ENCODE results near the gene ARID3A.

The ARID3A gene

DNA sequence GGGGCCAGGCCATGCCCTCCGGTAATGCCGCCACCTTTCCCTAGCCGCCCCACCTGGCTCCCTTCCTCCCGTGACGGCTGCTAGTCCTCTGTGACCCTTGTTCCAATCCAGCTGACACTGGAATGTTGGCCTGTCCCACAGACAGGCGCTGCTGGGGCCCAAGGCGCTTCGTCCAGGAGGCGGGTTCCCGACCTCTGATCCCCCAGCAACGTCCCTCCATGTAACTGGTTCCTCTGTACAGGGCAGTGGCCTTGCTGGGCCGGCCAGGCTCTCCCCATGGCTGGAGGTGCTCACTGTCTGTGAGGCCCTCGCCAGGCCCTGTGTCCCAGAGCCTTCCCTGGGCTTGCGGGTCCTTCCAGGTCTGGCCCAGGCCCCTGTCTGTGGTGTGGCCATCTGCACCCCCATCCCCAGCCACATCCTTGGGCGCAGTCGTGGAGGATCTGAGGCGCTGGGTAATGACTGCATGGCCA, 67.6 kb downstream of the ARID3A start:
- H3K27ac ChIP-seq = no peak overlapping the region
- TF ChIP-seq, protein P1, sequence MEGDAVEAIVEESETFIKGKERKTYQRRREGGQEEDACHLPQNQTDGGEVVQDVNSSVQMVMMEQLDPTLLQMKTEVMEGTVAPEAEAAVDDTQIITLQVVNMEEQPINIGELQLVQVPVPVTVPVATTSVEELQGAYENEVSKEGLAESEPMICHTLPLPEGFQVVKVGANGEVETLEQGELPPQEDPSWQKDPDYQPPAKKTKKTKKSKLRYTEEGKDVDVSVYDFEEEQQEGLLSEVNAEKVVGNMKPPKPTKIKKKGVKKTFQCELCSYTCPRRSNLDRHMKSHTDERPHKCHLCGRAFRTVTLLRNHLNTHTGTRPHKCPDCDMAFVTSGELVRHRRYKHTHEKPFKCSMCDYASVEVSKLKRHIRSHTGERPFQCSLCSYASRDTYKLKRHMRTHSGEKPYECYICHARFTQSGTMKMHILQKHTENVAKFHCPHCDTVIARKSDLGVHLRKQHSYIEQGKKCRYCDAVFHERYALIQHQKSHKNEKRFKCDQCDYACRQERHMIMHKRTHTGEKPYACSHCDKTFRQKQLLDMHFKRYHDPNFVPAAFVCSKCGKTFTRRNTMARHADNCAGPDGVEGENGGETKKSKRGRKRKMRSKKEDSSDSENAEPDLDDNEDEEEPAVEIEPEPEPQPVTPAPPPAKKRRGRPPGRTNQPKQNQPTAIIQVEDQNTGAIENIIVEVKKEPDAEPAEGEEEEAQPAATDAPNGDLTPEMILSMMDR (conservative IDR thresholded peaks at IDR 0.05) = no peak
- TF ChIP-seq ZFX (IDR thresholded peaks at IDR 0.05) = no peak

DNA sequence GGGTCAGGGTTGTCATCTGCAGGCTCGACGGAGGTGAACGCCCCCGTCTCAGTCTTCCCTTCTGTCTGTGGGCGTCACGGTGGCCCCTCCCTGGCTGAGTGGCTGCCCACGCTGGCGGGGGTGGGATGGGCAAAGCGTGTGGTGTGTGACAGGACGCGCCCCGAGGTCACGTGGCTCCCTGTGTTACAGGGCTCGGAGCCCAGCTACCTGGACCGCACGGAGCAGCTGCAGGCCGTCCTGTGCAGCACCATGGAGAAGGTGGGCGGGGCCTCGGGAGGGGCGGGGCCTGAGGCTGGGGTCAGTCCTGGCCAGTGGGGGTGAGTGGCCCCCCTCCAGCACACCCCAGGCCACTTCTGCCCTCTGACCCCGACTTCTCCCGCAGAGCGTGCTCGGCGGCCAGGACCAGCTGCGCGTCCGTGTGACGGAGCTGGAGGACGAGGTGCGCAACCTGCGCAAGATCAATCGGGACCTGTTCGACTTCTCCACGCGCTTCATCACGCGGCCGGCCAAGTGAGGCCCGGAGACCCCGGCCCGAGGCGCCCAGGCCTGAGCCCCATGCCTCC, 68.1 kb downstream of the ARID3A start:
- TF ChIP-seq, protein P1 (conservative IDR thresholded peaks at IDR 0.05) = no peak
- TF ChIP-seq ZFX (IDR thresholded peaks at IDR 0.05) = no peak

DNA sequence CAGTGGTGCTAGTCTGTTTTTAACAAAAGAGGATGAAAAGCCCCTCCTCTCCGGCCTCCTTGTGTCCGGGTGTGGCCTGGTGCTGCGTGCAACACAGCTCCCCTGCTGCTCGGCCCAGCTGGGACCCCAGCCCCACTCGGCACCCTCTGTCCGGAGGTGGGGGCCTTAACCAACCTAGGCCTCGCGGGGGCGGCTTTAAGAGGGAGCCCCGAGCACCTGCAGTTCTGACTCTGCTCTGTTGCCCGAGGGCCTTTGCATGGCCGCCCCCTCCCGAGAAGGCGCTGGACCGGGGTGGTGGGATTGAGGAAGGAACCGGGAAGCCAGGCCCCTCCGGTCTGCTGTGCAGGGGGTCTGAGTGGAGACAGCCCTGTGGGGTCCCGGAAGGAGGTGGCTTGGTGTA, 68.7 kb downstream of the ARID3A start:
- TF ChIP-seq, protein P1 (conservative IDR thresholded peaks at IDR 0.05) = no peak
- H3K27ac ChIP-seq = no peak overlapping the region

More for the DNA sequence above, 68.1 kb downstream of the ARID3A start:
- H3K27ac ChIP-seq = no peak overlapping the region

DNA sequence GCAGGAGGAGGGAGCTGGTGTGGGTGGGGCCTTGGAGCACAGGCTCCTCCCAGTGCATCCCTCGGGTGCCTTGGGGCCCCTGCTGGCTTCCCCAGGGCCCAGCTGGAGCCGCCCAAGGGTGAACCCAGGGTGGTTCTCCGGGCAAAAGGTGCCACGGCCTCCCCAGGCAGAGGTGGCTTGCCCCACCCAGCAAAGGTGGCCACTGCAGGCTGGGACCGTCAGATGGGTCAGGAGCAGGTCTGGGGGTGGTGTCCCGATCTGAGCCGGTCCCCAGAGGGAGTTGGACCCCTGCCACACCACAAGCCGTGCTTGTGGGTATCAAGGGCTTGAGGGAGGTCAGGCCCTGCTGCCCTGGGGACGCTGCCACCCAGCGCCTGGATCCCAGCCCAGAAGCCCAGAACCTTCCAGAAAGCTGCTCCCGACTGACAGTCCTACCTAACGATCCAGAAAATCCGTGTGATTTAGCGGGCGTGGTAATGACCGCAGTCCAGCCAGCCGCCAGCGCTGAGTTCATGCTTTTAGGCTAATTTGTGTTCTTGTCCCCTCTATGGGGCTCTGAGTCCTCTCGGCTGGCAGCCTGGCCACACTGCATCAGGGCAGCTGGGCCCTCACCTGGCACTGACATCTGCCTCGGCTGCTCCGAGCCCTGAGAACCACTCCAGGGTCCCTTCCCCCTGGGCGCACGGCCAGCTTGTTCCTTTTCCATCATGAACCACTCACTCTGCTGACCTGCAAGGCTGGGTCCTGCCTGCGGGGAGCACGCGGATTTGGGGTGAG, 69.4 kb downstream of the ARID3A start:
- no peak overlapping the region for H3K27ac ChIP-seq
- TF ChIP-seq ZFX (IDR thresholded peaks at IDR 0.05) = no peak
- TF ChIP-seq, protein P1 (conservative IDR thresholded peaks at IDR 0.05) = no peak

GRCh38 chr19:996051-996838, 70.4 kb downstream of the ARID3A start:
- H3K27ac ChIP-seq = no peak overlapping the region
- no peak for TF ChIP-seq ZFX (IDR thresholded peaks at IDR 0.05)
- TF ChIP-seq, protein P1 (conservative IDR thresholded peaks at IDR 0.05) = no peak

- TF ChIP-seq, protein P1 (conservative IDR thresholded peaks at IDR 0.05) = no peak
- no peak for TF ChIP-seq ZFX (IDR thresholded peaks at IDR 0.05)
- H3K27ac ChIP-seq = no peak overlapping the region
These were observed 72.2 kb downstream of the ARID3A start for GRCh38 chr19:998064-998463.

DNA sequence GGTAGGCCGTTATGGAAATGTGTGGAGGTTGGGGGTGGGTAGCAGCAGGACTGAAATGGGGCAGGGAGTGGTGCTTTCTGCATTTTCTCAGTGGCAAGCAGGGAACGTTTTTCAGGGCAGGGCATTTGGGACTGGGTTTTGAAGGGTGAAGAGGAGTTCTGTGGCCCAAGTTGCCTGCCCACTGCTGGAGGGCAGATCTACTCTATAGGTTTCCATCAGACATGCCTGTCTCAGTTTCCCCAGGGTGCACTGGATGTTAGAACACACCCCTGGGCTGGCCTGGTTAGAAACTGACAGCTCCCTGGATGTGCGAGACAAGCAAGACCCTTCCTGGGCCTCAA, 73.5 kb downstream of the ARID3A start:
- TF ChIP-seq, protein P1 (conservative IDR thresholded peaks at IDR 0.05) = no peak
- TF ChIP-seq ZFX (IDR thresholded peaks at IDR 0.05) = no peak
- no peak overlapping the region for H3K27ac ChIP-seq
